ENCODE data around the gene CAPN13.

DNA sequence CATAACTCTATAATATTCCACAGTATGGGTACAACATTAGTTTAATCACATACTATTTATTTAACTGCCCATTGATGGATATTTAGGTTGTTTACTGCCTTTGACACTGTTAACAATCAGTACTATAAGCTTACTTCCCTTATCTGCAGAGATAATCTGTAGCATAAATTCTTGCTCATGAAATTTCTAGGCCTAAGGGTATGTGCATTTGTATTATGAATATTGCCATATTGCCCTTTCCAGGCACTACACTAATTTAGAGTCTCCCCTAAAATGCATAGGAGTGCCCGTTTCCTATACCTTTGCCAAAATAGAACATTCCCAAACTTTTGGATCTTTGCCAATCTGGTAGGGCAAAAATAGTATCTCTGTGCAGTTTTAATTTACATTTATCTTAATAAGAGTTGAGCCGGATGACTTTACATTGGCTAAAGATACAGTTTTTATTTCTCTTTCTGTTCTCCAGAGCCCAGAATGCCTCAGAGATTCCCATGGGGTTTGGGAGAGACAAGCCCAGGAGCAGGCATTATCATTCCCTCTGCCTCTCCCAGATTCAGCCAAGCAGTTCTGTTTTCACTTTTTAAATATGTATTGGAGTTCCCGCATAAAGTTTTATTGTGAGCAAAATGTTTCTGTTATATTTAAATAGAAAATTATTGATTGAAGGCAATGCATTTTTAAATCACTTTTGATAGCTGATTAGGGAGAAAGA is 102.8 kb downstream of the CAPN13 start:
- TF ChIP-seq, protein P1, sequence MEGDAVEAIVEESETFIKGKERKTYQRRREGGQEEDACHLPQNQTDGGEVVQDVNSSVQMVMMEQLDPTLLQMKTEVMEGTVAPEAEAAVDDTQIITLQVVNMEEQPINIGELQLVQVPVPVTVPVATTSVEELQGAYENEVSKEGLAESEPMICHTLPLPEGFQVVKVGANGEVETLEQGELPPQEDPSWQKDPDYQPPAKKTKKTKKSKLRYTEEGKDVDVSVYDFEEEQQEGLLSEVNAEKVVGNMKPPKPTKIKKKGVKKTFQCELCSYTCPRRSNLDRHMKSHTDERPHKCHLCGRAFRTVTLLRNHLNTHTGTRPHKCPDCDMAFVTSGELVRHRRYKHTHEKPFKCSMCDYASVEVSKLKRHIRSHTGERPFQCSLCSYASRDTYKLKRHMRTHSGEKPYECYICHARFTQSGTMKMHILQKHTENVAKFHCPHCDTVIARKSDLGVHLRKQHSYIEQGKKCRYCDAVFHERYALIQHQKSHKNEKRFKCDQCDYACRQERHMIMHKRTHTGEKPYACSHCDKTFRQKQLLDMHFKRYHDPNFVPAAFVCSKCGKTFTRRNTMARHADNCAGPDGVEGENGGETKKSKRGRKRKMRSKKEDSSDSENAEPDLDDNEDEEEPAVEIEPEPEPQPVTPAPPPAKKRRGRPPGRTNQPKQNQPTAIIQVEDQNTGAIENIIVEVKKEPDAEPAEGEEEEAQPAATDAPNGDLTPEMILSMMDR (optimal IDR thresholded peaks at IDR 0.05 in 1 of 3, IDR thresholded peaks at IDR 0.05 in 1 of 3, conservative IDR thresholded peaks at IDR 0.05 in 1 of 3; ENCODE audit: extremely low read depth in 1 of 3, insufficient read depth in 2 of 3, low read length in 3 of 3), result no peak
- TF ChIP-seq EZH2 (IDR thresholded peaks at IDR 0.05; ENCODE audit: low read length), result no peak

All from keratinocyte (primary cell).